Left ventricle myocardium inferior (tissue), 1 donor: ENCODE data around the gene PHAX. TPM values are rescaled to one million over a fixed set of nuclear protein-coding genes. Genes with fewer than 3 reads are reported as not detected.

Experiments
- DNase-seq: peaks from one replicate; pipeline ENCODE4 v3.0.0-alpha.2; 2020
- H3K27ac ChIP-seq: fragments of 200-600 bp; replicated peaks from 2 replicates; pipeline ENCODE4 v1.8.0; 2021
- H3K27me3 ChIP-seq: fragments of 200-600 bp; 2 replicates; pipeline ENCODE4 v1.8.0; 2021; ENCODE audit warnings: low read depth
- H3K36me3 ChIP-seq: fragments of 200-600 bp; 2 replicates; pipeline ENCODE4 v1.8.0; 2021
- H3K4me1 ChIP-seq: fragments of 200-600 bp; 2 replicates; pipeline ENCODE4 v1.8.0; 2021
- H3K4me3 ChIP-seq: fragments of 200-600 bp; 2 replicates; pipeline ENCODE4 v1.8.0; 2021; ENCODE audit warnings: mild to moderate bottlenecking, moderate library complexity
- H3K9me3 ChIP-seq: fragments of 200-600 bp; replicated peaks from 2 replicates; pipeline ENCODE4 v1.8.0; 2021
- intact Hi-C: fragments of 100-400 bp; cut with micrococcal nuclease; formaldehyde crosslinking; loops from one replicate; pipeline ENCODE4 v1.11.0; 2022
- total RNA-seq: library from RNA; stranded (reverse); fragmentation: NEBNext Ultra II Directional; extraction: Animal tissue kit (Norgen Biotek cat#: 25700); gene quantifications from one replicate; pipeline ENCODE4 v1.2.1, GENCODE V29; 2021
- TF ChIP-seq, protein P1 (sequence below): fragments of 200-600 bp; IDR thresholded peaks from 2 replicates; pipeline ENCODE4 v1.8.0; 2021; ENCODE audit warnings: antibody characterized with exemption, mild to moderate bottlenecking, borderline replicate concordance
- donor health status: DM: no; HTN: yes; CAD: no; lungs with severe emphysema.

Gene PHAX
- total RNA-seq, 1 donor from 2014 or later = 29.4 TPM

DNA sequence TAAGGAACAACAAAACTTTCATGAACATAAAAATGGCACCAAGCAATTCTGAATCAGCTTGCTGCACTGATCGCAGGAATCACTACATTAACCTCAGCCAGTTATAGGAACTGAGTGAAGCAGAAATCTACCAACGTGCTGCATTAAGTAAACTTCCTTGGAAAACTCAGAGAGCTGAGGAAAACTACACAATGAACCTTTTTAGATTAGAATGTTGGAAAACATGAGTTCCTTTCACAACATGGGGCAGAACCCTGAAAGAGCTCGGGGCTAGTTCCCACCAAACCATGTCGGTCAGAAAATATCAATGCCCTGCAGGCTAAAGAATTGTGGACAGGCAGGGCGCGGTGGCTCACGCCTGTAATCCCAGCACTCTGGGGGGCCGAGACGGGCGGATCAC is 25.1 kb upstream of the PHAX start:
- TF ChIP-seq, protein P1, sequence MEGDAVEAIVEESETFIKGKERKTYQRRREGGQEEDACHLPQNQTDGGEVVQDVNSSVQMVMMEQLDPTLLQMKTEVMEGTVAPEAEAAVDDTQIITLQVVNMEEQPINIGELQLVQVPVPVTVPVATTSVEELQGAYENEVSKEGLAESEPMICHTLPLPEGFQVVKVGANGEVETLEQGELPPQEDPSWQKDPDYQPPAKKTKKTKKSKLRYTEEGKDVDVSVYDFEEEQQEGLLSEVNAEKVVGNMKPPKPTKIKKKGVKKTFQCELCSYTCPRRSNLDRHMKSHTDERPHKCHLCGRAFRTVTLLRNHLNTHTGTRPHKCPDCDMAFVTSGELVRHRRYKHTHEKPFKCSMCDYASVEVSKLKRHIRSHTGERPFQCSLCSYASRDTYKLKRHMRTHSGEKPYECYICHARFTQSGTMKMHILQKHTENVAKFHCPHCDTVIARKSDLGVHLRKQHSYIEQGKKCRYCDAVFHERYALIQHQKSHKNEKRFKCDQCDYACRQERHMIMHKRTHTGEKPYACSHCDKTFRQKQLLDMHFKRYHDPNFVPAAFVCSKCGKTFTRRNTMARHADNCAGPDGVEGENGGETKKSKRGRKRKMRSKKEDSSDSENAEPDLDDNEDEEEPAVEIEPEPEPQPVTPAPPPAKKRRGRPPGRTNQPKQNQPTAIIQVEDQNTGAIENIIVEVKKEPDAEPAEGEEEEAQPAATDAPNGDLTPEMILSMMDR = no peak

DNA sequence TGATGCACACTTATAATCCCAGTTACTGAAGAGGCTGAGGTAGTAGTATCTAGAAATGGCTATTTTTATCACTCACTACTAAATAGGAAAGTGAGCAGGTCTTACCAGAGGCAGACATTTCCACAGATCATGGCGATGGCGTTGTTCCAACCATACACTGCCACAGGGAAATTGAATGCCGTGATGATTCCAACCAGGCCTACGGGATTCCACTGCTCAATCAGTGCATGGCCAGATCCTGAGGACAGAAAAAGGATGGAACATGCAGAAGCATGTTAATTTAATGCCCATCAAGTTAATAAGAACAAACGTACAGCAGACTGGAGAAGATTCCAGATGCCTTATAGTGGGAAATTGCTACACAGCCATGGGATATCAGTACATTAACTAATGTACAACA is 23.8 kb upstream of the PHAX start:
- Histone ChIP-seq H3K27me3 (no peaks in the 10 kb centered on the region), H3K4me3 (no peak overlapping the region), H3K27ac (no peak overlapping the region), H3K4me1 (no peaks in the 10 kb centered on the region), H3K36me3 (peaks cover 88% of the 10 kb centered on the region), H3K9me3 (no peaks in the 10 kb centered on the region)
- no peak for DNase-seq
- intact Hi-C loops = no loop called here
- TF ChIP-seq, protein P1 = no peak

More for the DNA sequence above, 25.1 kb upstream of the PHAX start:
- no peak for DNase-seq
- Histone ChIP-seq H3K9me3 (no peaks in the 10 kb centered on the region), H3K4me1 (no peaks in the 10 kb centered on the region), H3K36me3 (peaks cover 75% of the 10 kb centered on the region), H3K4me3 (no peak overlapping the region), H3K27me3 (no peaks in the 10 kb centered on the region), H3K27ac (no peak overlapping the region)
- intact Hi-C loops = no loop called here

DNA sequence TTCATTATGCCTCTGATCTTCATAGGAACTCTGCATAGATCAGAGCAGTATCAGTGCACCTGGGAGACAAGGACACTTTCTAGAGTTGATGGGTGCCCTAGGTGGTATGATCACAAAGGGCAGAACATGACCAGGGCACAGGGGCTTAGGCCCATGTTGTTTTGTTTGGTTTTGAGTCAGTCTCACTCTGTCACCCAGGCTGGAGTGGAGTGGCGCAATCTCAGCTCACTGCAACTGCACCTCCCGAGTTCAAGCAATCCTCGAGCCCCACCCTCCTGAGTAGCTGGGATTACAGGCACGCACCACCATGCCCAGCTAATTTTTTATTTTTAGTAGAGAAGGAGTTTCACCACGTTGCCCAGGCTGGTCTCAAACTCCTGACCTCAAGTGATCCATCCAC is 23.3 kb upstream of the PHAX start:
- intact Hi-C loops = no loop called here
- TF ChIP-seq, protein P1 = no peak
- no peak for DNase-seq
- no peaks in the 10 kb centered on the region for H3K27me3 ChIP-seq
- H3K4me1 ChIP-seq = no peaks in the 10 kb centered on the region
- H3K36me3 ChIP-seq = peaks cover 88% of the 10 kb centered on the region
- no peak overlapping the region for H3K27ac ChIP-seq
- no peaks in the 10 kb centered on the region for H3K9me3 ChIP-seq
- no peak overlapping the region for H3K4me3 ChIP-seq

DNA sequence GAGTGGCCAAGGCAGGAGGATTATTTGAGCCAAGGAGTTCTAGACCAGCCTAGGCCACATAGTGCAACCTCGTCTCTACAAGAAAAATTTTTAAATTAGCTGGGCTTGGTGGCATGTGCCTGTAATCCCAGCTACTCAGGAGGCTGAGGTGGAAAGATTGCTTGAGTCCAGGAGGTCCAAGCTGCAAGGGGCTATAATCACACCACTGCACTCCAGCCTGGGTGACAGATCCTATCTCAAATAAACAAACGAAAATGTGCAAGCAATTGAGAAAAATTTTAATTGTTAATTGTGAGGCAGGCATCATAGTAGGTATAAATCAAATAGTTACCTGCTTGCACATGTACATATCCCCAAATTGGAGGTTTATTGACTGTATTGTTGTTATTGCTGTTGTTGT is 21.0 kb upstream of the PHAX start:
- Histone ChIP-seq H3K4me1 (no peaks in the 10 kb centered on the region), H3K27ac (no peak overlapping the region), H3K36me3 (peaks cover 93% of the 10 kb centered on the region), H3K4me3 (no peak overlapping the region), H3K9me3 (no peaks in the 10 kb centered on the region), H3K27me3 (no peaks in the 10 kb centered on the region)
- no peak for DNase-seq
- TF ChIP-seq, protein P1 = no peak
- intact Hi-C loops = no loop called here

DNA sequence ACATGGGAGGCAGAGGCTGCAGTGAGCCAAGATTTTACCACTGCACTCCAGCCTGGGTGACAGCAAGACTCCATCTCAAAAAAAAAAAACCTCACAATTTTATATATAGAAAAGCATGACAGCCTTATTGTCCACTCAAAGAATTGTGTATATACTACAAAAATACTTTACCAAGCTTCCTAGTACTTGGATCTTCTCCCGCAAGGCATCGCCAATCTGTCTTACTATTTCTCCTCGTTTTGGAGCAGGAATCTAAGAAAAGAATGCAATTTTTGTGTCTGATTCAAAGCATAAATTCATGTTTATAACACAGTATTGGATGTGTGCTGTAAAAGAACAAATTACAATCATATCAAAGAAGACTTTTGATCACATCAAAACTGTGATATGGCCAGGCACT is 17.0 kb upstream of the PHAX start:
- H3K4me3 ChIP-seq = no peak overlapping the region
- no peaks in the 10 kb centered on the region for H3K9me3 ChIP-seq
- intact Hi-C loops = no loop called here
- H3K27ac ChIP-seq = no peak overlapping the region
- peaks cover 70% of the 10 kb centered on the region for H3K36me3 ChIP-seq
- H3K27me3 ChIP-seq = no peaks in the 10 kb centered on the region
- DNase-seq = no peak
- peaks cover 4% of the 10 kb centered on the region for H3K4me1 ChIP-seq
- TF ChIP-seq, protein P1 = no peak
